GM18502 (cell line): ENCODE results near the gene HNRNPU.
A peak's percentile ranks its signal among the peaks of the same experiment; 100 is the strongest.

Experiments used
- ATAC-seq: cut with Tn5 transposase; IDR thresholded peaks from one replicate; pipeline ENCODE4 v1.9.1; 2021; ENCODE audit warnings: mild to moderate bottlenecking; ENCODE audit not compliant: unreplicated experiment, poor library complexity

HNRNPU gene

GRCh38 chr1:244864253-244865027 is at the start of gene HNRNPU:
TSS of gene HNRNPU (minus strand) at chr1:244864543. CDS start at chr1:244864307, 236 bp downstream.
- peak; percentile 69 for ATAC-seq

GRCh38 chr1:244913806-244914205 is 49.5 kb upstream of the HNRNPU start:
- ATAC-seq: no peak

- ATAC-seq: no peak
Measured at GRCh38 chr1:244904119-244904518, 39.8 kb upstream of the HNRNPU start.

- no peak for ATAC-seq
Measured at GRCh38 chr1:244901400-244902015, 37.2 kb upstream of the HNRNPU start.

- ATAC-seq: no peak
Measured at GRCh38 chr1:244897476-244898254, 33.3 kb upstream of the HNRNPU start.

GRCh38 chr1:244896550-244896949 is 32.2 kb upstream of the HNRNPU start:
- ATAC-seq: no peak

GRCh38 chr1:244893836-244894235 is 29.5 kb upstream of the HNRNPU start:
- ATAC-seq: no peak

- no peak for ATAC-seq
Measured at GRCh38 chr1:244887281-244887680, 22.9 kb upstream of the HNRNPU start.

- no peak for ATAC-seq
Measured at GRCh38 chr1:244881552-244882280, 17.4 kb upstream of the HNRNPU start.

- ATAC-seq: no peak
Measured at GRCh38 chr1:244878681-244879080, 14.3 kb upstream of the HNRNPU start.

- no peak for ATAC-seq
Measured at GRCh38 chr1:244876228-244876910, 12.0 kb upstream of the HNRNPU start.

GRCh38 chr1:244874974-244875579 is 10.7 kb upstream of the HNRNPU start:
- ATAC-seq: no peak

- ATAC-seq: no peak
Measured at GRCh38 chr1:244869950-244870349, 5.6 kb upstream of the HNRNPU start.

GRCh38 chr1:244869364-244869827 is 5.1 kb upstream of the HNRNPU start:
- ATAC-seq: no peak

GRCh38 chr1:244868484-244869363 is 4.4 kb upstream of the HNRNPU start:
- ATAC-seq: no peak

- no peak for ATAC-seq
Measured at GRCh38 chr1:244866355-244866754, 2.0 kb upstream of the HNRNPU start.

GRCh38 chr1:244865820-244866219 is 1.5 kb upstream of the HNRNPU start:
- ATAC-seq: no peak

- no peak for ATAC-seq
Measured at GRCh38 chr1:244865028-244865371, 657 bp upstream of the HNRNPU start.
